ENCODE results near the gene IL17RD.

The IL17RD gene

GRCh38 chr3:57164657-57165573 is at the start of gene IL17RD:
TSS of gene IL17RD (minus strand) at chr3:57165353. CDS start at chr3:57165286, 67 bp downstream.
- DNase-seq, result peak; percentile 35

- DNase-seq, result no peak
These were observed 41.3 kb upstream of the IL17RD start for GRCh38 chr3:57206423-57206822.

DNA sequence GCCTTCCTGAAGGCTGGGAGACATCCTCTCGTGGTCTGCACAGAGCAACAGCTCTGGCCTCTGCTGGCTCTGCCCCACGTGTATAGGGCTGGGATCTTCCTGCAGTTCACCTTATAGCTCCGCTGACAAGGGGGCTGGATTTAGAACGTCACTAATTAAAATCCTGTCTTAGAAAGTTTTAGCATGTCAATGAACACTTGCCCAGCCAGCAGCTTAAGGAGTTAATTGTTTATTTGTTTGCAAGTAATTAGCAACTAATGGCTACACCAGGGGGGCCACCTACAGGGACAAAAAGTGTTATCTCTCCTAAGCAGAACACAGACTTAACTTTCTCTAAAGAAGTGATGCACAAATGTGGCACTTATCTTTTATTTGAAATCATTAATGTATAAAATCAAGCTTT is 34.7 kb upstream of the IL17RD start, which contains the start of gene HESX1:
TSS of gene HESX1 (minus strand) at position 84 of the 403 bp plus-strand sequence. CDS start at position 24, 60 bp downstream.
- DNase-seq, result no peak

- no peak for DNase-seq
These were observed 29.5 kb upstream of the IL17RD start for GRCh38 chr3:57194641-57195040.

- DNase-seq, result no peak
These were observed 26.9 kb upstream of the IL17RD start for GRCh38 chr3:57192028-57192427.

- DNase-seq, result no peak
These were observed 19.4 kb upstream of the IL17RD start for GRCh38 chr3:57184526-57184925.

DNA sequence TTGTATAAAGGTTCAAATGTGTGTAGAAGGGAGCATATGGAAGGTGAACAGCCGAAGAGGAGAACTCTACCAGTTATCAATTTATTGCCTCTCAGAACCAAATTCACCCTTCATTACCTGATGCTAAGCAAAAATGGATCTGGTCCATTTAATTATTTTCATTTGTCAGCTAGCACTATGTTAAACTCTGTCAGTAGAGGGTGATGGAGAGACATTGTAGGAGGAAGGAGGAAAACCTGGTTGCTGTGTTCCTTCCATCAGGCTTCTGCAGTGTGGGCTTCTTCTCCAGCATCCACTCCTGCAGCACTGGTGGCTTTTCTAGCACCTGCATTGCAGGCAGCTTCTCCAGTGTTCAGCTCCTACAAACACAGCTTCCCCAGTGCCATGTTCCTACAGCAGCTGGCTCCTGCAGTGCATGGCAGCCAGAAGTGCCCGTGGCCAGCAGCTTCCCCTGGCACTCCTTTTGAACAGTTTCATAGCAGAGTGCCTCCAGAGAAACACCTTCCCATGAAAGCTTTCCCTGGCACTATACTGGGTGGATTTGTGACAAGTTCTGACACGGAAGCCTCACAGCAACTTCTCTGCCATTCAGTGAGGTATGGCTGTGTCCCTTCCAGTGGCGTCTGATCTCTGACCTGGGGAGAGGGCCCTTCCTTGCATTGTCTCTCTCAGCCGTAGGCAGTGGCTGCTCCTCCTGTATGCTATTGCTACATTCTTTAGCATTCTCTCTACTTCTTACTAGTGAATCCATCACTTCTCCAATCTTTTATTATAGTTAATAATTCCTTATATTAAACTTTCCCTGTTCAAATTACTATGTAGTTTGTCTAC is 14.6 kb upstream of the IL17RD start:
- DNase-seq, result no peak

DNA sequence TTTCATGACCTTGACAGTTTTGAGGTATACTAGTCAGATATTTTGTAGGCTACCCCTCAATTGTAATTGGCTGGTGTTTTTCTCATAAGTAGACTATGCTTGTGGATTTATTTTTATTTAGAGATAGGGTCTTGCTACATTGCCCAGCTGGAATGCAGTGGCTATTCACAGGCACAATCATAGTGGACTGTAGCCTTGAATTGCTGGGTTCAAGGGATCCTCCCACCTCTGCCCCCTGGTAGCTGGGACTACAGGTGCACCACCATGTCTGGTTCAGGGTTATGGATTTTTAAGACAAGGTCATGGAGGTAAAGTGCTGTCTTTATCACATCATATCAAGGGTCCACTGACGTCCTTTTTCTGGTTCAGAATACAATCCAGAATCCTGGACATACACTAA is 10.9 kb upstream of the IL17RD start:
- DNase-seq, result no peak

DNA sequence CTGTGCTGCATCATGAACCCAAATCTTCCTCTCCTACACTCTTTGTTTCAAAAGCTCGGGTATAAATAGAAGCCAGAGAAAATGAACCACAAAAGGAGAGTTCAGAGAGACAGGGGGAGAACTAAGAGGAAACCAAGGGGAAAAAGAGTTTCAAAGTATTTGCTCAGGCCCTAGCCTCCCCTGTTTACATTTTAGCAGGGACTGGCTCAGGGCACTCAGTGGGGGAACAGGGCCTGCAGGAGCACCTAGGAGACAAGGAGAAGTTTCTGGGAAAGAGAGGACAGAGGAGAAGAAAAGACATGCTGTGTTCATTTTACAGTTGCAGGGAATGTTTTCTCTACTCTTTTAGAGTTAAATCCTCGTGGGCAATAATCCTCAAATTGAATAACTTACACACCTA is 8.5 kb upstream of the IL17RD start:
- no peak for DNase-seq

DNA sequence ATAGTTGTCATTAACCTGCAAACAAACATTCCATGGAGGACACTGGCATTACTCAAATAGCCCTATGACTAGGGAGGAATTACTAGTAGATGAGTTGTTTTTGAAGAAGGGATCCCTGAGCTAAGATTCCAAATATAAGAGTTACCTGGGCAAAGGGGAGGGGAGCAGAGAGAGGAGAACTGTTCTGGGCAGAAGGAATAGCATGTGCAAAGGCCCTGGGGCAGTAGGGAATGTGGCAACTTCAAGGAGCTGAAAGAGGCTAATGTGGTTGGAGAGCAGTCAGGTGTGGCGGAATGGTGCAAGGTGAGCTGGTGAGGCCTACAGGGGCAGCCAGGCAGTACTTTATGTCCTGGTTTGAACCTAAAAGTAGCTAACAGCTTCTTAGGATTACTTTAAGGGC is 5.8 kb upstream of the IL17RD start:
- no peak for DNase-seq

- peak; percentile 56 for DNase-seq
These were observed 4.9 kb upstream of the IL17RD start for GRCh38 chr3:57169872-57170623.

GRCh38 chr3:57169108-57169507 is 4.0 kb upstream of the IL17RD start:
- DNase-seq, result no peak

DNA sequence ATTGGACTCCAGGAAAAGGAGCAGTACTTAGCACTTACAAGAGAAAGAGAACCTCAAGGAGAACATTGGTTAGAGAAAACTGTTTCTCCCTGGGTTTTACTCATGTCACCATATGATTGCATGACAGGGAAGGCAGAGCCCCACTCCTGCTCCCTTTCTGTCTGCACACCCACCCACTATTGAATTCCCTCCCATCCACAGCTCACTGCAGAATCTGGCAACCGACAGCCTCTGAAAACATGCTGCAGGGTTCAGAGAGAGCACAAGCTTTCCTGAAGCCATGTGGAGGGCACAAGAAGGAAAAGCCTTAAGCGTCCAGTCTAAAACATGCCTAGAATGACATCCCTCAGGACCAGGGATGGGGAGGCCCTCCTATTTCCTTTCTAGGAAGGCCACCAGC is 3.0 kb upstream of the IL17RD start:
- no peak for DNase-seq

- no peak for DNase-seq
These were observed 1.5 kb upstream of the IL17RD start for GRCh38 chr3:57166660-57167059.

GRCh38 chr3:57165641-57166040 is 488 bp upstream of the IL17RD start:
- DNase-seq, result no peak

DNA sequence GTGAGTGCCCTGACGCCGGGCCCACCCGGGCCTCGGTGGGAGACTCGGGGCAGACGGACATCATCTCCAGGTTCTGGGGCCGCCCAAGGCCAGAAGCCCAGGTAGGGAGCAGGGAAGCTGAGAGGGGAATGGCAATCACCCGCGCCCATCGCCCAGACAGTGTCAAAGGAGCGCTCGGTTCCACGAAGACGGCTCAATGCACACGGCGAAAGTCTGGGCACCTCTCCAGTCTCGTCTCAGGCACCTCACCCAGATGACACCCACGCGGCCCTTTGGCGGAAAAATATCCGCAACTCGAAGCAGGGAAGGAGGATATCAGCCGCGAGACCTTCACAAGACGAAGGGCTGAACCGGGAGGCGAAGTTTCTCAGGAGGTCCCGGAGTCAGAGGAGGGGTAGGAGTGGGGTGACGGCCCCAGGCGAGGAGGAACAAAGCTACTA is 916 bp downstream of the IL17RD start:
- peak; percentile 4 for DNase-seq

GRCh38 chr3:57163751-57164150 is 1.4 kb downstream of the IL17RD start:
- DNase-seq, result no peak

GRCh38 chr3:57161915-57162314 is 3.2 kb downstream of the IL17RD start:
- DNase-seq, result no peak

GRCh38 chr3:57160765-57161538 is 4.2 kb downstream of the IL17RD start:
- no peak for DNase-seq

DNA sequence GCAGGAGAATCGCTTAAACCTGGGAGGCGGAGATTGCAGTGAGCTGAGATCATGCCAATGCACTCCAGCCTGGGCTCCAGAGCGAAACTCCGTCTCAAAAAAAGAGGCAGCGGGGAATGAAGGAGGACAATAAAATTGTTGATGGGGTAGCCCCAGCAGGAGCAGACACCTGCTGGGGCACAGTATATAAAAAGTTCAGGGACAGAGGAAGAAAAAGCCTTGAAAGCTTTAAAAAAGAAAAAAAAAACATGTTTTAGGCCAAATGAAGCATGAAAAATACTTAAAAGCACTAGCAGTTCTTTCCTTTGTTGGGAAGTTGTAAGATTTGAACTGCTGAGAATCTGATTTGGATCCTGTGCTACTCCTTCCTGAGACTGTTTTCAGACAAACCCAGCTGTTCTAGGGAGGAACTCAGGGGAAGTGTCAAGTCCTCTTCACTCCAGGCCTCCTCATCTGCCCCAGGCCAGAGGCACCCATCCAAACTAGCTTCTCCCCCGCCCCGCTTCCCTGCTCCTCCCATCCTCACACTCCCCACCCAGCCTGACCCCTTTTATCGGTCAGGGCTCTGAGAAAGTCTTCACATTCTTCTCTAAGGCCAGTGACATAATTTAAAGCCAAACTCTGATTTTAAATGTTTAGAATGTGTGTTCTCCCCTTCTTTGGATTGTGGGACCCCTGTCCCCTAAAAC is 4.9 kb downstream of the IL17RD start:
- no peak for DNase-seq

Data from activated CD4-positive, alpha-beta T cell treated with anti-CD3 and anti-CD28 coated beads, Interleukin-2, amount 50 U/mL, for 1 hour (primary cell).